Thyroid gland (tissue), 4 donors: ENCODE results near the gene MAPRE2.

ENCODE experiments used
- POLR2A ChIP-seq, 2 donors: fragments of 450-650 bp; IDR thresholded peaks; one replicate each; pipeline ENCODE4 v1.6.1; 2017; ENCODE audit warnings: antibody characterized with exemption in 2 of 2, mild to moderate bottlenecking in 2 of 2, moderate library complexity in 1 of 2
- TF ChIP-seq, protein P1 (sequence below), 6 experiments: fragments of 200-600 bp in 3 of 6; fragments of 450-650 bp in 3 of 6; sonication (generic) in 3 of 6; IDR thresholded peaks; one replicate each; pipeline ENCODE4 v1.5.1; 2016 to 2019; ENCODE audit warnings: antibody characterized with exemption in 6 of 6, mild to moderate bottlenecking in 2 of 6, inconsistent platforms in 1 of 6, moderate library complexity in 1 of 6

DNA sequence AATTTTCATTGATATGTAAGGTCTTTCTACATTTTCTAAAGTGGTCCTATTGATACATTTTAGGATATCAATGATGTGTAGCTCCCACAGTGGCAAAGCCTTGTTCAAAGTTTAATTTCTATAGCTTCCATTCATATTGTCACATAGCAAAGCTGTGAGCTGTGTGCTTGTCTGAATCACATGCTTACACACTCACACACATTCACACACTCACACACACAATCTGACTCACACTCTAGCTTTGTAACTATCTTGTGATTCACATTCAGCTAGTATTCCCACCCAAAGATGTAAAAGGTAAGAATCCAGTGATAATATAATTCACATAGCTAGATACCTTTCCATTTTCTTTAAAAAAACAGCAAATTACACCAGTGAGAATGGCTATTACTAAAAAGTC lies 58.7 kb downstream of the MAPRE2 start:
- TF ChIP-seq, protein P1, sequence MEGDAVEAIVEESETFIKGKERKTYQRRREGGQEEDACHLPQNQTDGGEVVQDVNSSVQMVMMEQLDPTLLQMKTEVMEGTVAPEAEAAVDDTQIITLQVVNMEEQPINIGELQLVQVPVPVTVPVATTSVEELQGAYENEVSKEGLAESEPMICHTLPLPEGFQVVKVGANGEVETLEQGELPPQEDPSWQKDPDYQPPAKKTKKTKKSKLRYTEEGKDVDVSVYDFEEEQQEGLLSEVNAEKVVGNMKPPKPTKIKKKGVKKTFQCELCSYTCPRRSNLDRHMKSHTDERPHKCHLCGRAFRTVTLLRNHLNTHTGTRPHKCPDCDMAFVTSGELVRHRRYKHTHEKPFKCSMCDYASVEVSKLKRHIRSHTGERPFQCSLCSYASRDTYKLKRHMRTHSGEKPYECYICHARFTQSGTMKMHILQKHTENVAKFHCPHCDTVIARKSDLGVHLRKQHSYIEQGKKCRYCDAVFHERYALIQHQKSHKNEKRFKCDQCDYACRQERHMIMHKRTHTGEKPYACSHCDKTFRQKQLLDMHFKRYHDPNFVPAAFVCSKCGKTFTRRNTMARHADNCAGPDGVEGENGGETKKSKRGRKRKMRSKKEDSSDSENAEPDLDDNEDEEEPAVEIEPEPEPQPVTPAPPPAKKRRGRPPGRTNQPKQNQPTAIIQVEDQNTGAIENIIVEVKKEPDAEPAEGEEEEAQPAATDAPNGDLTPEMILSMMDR (IDR thresholded peaks at IDR 0.05) = no peak
- no peak for TF ChIP-seq POLR2A (IDR thresholded peaks at IDR 0.05)
